Measurements from ENCODE around the gene ETV4.

Gene ETV4

DNA sequence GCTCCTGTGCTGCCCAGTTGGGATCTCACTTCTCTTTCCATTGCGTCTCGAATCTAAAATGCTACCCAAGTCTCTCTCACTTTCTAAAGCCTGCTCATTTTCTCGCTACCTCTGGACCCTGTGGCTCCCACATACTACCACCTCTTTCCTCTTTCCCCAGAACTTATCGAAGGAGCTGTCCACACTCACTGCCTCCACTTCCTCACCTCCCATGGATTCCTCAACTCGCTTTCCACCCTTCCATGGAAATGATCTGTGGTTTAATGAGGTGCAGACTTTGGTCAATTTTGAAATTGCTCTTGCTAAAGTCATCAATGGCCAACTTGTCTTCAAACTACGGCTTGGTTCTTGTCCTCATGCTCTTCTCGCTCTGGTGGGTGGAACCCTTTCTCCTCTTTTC, 37.2 kb upstream of the ETV4 start:
- H2BK12ac ChIP-seq (ENCODE audit: low read length): peak overlapping the region; percentile 86
- H2AFZ ChIP-seq (ENCODE audit: insufficient read depth, low read length, poor library complexity): no peak overlapping the region
- no peak overlapping the region for H3K9ac ChIP-seq (ENCODE audit: low read length)
- no peaks in the 10 kb centered on the region for H3K9me3 ChIP-seq (ENCODE audit: insufficient read depth, low read depth, low read length)
- WGBS (ENCODE audit: extremely low coverage, insufficient coverage, insufficient read length): no CpG with 5 or more reads among the region's 7 CpGs
- peak overlapping the region; percentile 64 for H2BK5ac ChIP-seq (ENCODE audit: low read depth, low read length, poor library complexity)
- peak overlapping the region; percentile 81 for H2AK5ac ChIP-seq (ENCODE audit: low read length)
- no peak overlapping the region for H3K23ac ChIP-seq (ENCODE audit: low read length)
- H3K27ac ChIP-seq (ENCODE audit: low read depth, low read length): no peak overlapping the region
- H3K79me2 ChIP-seq (ENCODE audit: control insufficient read depth, insufficient read depth, low read length, poor library complexity): peaks cover 13% of the 10 kb centered on the region
- peak overlapping the region; percentile 12 for H3K4ac ChIP-seq (ENCODE audit: low read depth, low read length)
- peak overlapping the region; percentile 55 for H4K8ac ChIP-seq (ENCODE audit: low read depth, low read length)
- no peak for DNase-seq
- peak overlapping the region; percentile 56 for H4K91ac ChIP-seq (ENCODE audit: low read depth, low read length)
- peak overlapping the region; percentile 43 for H3K18ac ChIP-seq (ENCODE audit: low read length)
- H3K36me3 ChIP-seq (ENCODE audit: control insufficient read depth in 1 of 2, insufficient read depth in 2 of 2, low read length in 2 of 2): no peaks in the 10 kb centered on the region
- no peak overlapping the region for H4K12ac ChIP-seq (ENCODE audit: low read depth, low read length)
- no peak overlapping the region for H3K4me3 ChIP-seq (ENCODE audit: low read depth, low read length)
- peaks cover 25 to 32% of the 10 kb centered on the region in 2 experiments for H3K4me1 ChIP-seq (ENCODE audit: control insufficient read depth in 1 of 2, insufficient read depth in 2 of 2, low read length in 2 of 2)
- H3K79me1 ChIP-seq (ENCODE audit: low read length): peaks cover 42% of the 10 kb centered on the region
- H3K27me3 ChIP-seq (ENCODE audit: insufficient read depth, low read length): no peaks in the 10 kb centered on the region
- H3K14ac ChIP-seq (ENCODE audit: low read length): peak overlapping the region; percentile 77
- no peak overlapping the region for H3K4me2 ChIP-seq (ENCODE audit: low read length)
- H2BK120ac ChIP-seq (ENCODE audit: insufficient read depth, low read length, poor library complexity): peak overlapping the region; percentile 68

DNA sequence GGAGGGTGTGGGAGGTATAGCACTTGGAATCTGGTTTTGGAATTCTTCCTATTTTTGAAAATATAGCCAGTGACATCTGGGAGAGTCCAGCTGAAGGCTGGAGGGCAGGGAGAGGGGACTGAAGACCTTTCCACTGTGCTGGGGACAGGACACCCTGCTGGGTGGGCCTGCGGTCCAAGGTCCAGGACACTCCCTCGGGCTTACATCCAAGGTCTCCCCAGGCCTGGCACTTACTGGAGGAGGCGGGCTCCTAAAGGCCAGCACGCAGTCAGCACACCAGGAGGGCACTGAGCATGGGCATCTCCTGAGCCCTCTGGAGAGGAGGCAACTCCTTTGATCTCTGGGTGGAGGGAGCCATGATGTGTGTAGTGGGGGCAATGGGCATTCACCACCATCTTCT, 35.5 kb upstream of the ETV4 start:
- H3K23ac ChIP-seq (ENCODE audit: low read length): no peak overlapping the region
- H3K79me2 ChIP-seq (ENCODE audit: control insufficient read depth, insufficient read depth, low read length, poor library complexity): peaks cover 20% of the 10 kb centered on the region
- H3K4me1 ChIP-seq (ENCODE audit: control insufficient read depth in 1 of 2, insufficient read depth in 2 of 2, low read length in 2 of 2): peaks cover 41 to 48% of the 10 kb centered on the region in 2 experiments
- H2BK120ac ChIP-seq (ENCODE audit: insufficient read depth, low read length, poor library complexity): peak overlapping the region; percentile 81
- peak overlapping the region; percentile 89 for H4K91ac ChIP-seq (ENCODE audit: low read depth, low read length)
- H3K27ac ChIP-seq (ENCODE audit: low read depth, low read length): no peak overlapping the region
- H3K18ac ChIP-seq (ENCODE audit: low read length): peak overlapping the region; percentile 67
- peaks cover 58% of the 10 kb centered on the region for H3K79me1 ChIP-seq (ENCODE audit: low read length)
- peak overlapping the region; percentile 78 for H3K14ac ChIP-seq (ENCODE audit: low read length)
- peak overlapping the region; percentile 4 for H2AFZ ChIP-seq (ENCODE audit: insufficient read depth, low read length, poor library complexity)
- H2AK5ac ChIP-seq (ENCODE audit: low read length): peak overlapping the region; percentile 91
- H3K4me3 ChIP-seq (ENCODE audit: low read depth, low read length): no peak overlapping the region
- no peak overlapping the region for H4K12ac ChIP-seq (ENCODE audit: low read depth, low read length)
- H4K8ac ChIP-seq (ENCODE audit: low read depth, low read length): peak overlapping the region; percentile 63
- H2BK12ac ChIP-seq (ENCODE audit: low read length): peak overlapping the region; percentile 94
- no peaks in the 10 kb centered on the region for H3K27me3 ChIP-seq (ENCODE audit: insufficient read depth, low read length)
- WGBS (ENCODE audit: extremely low coverage, insufficient coverage, insufficient read length): no CpG with 5 or more reads among the region's 4 CpGs
- no peak for DNase-seq
- H3K9ac ChIP-seq (ENCODE audit: low read length): no peak overlapping the region
- peak overlapping the region; percentile 50 for H3K4ac ChIP-seq (ENCODE audit: low read depth, low read length)
- no peaks in the 10 kb centered on the region for H3K9me3 ChIP-seq (ENCODE audit: insufficient read depth, low read depth, low read length)
- no peak overlapping the region for H3K4me2 ChIP-seq (ENCODE audit: low read length)
- peak overlapping the region; percentile 84 for H2BK5ac ChIP-seq (ENCODE audit: low read depth, low read length, poor library complexity)
- no peaks in the 10 kb centered on the region for H3K36me3 ChIP-seq (ENCODE audit: control insufficient read depth in 1 of 2, insufficient read depth in 2 of 2, low read length in 2 of 2)

DNA sequence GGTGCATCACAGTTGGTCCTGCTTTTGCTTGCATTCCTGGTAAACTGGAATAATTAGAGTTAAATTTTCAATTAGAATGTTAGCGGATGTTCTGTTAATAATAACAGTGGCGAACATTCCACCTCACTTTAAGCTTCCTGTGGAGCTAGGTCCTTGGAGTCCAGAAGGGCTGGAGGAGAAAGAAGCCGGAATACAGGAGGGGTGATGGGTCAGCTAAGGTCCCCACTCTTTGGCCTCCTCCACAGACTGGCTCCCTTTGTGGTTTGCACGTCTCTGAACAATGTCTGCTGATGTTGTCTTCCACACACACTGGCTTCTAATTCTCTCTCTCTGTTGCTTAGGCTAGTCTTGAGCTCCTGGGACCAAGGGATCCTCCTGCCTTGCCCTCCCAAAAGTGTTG, 35.0 kb upstream of the ETV4 start:
- no peak overlapping the region for H3K18ac ChIP-seq (ENCODE audit: low read length)
- no peak overlapping the region for H3K4me3 ChIP-seq (ENCODE audit: low read depth, low read length)
- no peak overlapping the region for H3K23ac ChIP-seq (ENCODE audit: low read length)
- H2AK5ac ChIP-seq (ENCODE audit: low read length): peak overlapping the region; percentile 91
- H3K9me3 ChIP-seq (ENCODE audit: insufficient read depth, low read depth, low read length): no peaks in the 10 kb centered on the region
- no peaks in the 10 kb centered on the region for H3K36me3 ChIP-seq (ENCODE audit: control insufficient read depth in 1 of 2, insufficient read depth in 2 of 2, low read length in 2 of 2)
- peaks cover 41 to 52% of the 10 kb centered on the region in 2 experiments for H3K4me1 ChIP-seq (ENCODE audit: control insufficient read depth in 1 of 2, insufficient read depth in 2 of 2, low read length in 2 of 2)
- no peak overlapping the region for H3K4me2 ChIP-seq (ENCODE audit: low read length)
- H2BK120ac ChIP-seq (ENCODE audit: insufficient read depth, low read length, poor library complexity): peak overlapping the region; percentile 81
- H4K12ac ChIP-seq (ENCODE audit: low read depth, low read length): no peak overlapping the region
- H4K8ac ChIP-seq (ENCODE audit: low read depth, low read length): peak overlapping the region; percentile 48
- peaks cover 20% of the 10 kb centered on the region for H3K79me2 ChIP-seq (ENCODE audit: control insufficient read depth, insufficient read depth, low read length, poor library complexity)
- peak overlapping the region; percentile 89 for H4K91ac ChIP-seq (ENCODE audit: low read depth, low read length)
- H2AFZ ChIP-seq (ENCODE audit: insufficient read depth, low read length, poor library complexity): no peak overlapping the region
- H2BK12ac ChIP-seq (ENCODE audit: low read length): peak overlapping the region; percentile 94
- no CpG with 5 or more reads among the region's 4 CpGs for WGBS (ENCODE audit: extremely low coverage, insufficient coverage, insufficient read length)
- H3K9ac ChIP-seq (ENCODE audit: low read length): no peak overlapping the region
- H2BK5ac ChIP-seq (ENCODE audit: low read depth, low read length, poor library complexity): peak overlapping the region; percentile 84
- peak overlapping the region; percentile 78 for H3K14ac ChIP-seq (ENCODE audit: low read length)
- no peak for DNase-seq
- H3K79me1 ChIP-seq (ENCODE audit: low read length): peaks cover 58% of the 10 kb centered on the region
- H3K27ac ChIP-seq (ENCODE audit: low read depth, low read length): peak overlapping the region; percentile 4
- H3K27me3 ChIP-seq (ENCODE audit: insufficient read depth, low read length): no peaks in the 10 kb centered on the region
- H3K4ac ChIP-seq (ENCODE audit: low read depth, low read length): peak overlapping the region; percentile 29

DNA sequence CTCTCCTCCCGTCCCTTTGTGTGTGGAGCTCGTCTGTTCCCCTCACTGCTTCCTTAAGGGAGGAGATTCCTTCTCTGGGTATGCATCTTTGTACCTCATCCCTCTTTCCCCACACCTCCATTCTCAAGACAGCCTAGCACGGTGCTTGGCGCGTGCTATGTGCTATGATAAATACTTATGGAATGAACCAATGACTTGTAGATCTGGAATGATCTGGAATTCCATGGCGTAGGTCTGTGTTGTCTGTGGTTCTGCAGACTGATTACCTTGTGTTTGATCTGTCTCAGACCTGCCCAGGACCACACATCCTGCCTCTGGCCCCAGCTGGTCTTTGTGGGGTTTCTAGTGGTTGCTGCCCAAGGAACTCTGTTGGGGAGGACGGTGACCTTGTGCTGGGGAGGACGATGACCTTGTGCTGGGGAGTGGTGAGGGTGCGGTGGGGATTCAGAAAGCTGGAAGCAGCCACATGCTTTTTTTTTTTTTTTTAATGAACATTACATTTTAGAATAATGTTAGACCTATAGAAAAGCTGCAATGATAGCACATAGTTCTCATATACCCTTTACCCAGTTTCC, 33.5 kb upstream of the ETV4 start:
- Histone ChIP-seq H4K12ac (ENCODE audit: low read depth, low read length) (peak overlapping the region; percentile 76), H2BK12ac (ENCODE audit: low read length) (peak overlapping the region; percentile 93), H3K4me2 (ENCODE audit: low read length) (peak overlapping the region; percentile 34), H4K8ac (ENCODE audit: low read depth, low read length) (peak overlapping the region; percentile 85), H3K4ac (ENCODE audit: low read depth, low read length) (peak overlapping the region; percentile 75), H3K9me3 (ENCODE audit: insufficient read depth, low read depth, low read length) (no peaks in the 10 kb centered on the region), H3K4me1 (ENCODE audit: control insufficient read depth in 1 of 2, insufficient read depth in 2 of 2, low read length in 2 of 2) (peaks cover 41 to 52% of the 10 kb centered on the region in 2 experiments), H3K23ac (ENCODE audit: low read length) (no peak overlapping the region), H3K18ac (ENCODE audit: low read length) (peak overlapping the region; percentile 87), H3K27ac (ENCODE audit: low read depth, low read length) (peak overlapping the region; percentile 93), H3K27me3 (ENCODE audit: insufficient read depth, low read length) (no peaks in the 10 kb centered on the region), H3K79me2 (ENCODE audit: control insufficient read depth, insufficient read depth, low read length, poor library complexity) (peaks cover 20% of the 10 kb centered on the region), H3K9ac (ENCODE audit: low read length) (no peak overlapping the region), H4K91ac (ENCODE audit: low read depth, low read length) (peak overlapping the region; percentile 99), H2BK120ac (ENCODE audit: insufficient read depth, low read length, poor library complexity) (peak overlapping the region; percentile 98), H2AFZ (ENCODE audit: insufficient read depth, low read length, poor library complexity) (peak overlapping the region; percentile 65), H2AK5ac (ENCODE audit: low read length) (peak overlapping the region; percentile 84), H3K79me1 (ENCODE audit: low read length) (peaks cover 54% of the 10 kb centered on the region), H3K4me3 (ENCODE audit: low read depth, low read length) (no peak overlapping the region), H3K14ac (ENCODE audit: low read length) (peak overlapping the region; percentile 99), H2BK5ac (ENCODE audit: low read depth, low read length, poor library complexity) (peak overlapping the region; percentile 97), H3K36me3 (ENCODE audit: control insufficient read depth in 1 of 2, insufficient read depth in 2 of 2, low read length in 2 of 2) (no peaks in the 10 kb centered on the region)
- DNase-seq: peak; percentile 89 to 94
- no CpG with 5 or more reads among the region's 9 CpGs for WGBS (ENCODE audit: extremely low coverage, insufficient coverage, insufficient read length)
